HEK293 (cell line): ENCODE data around the gene CD59.

ENCODE experiments used
- IKZF3 ChIP-seq: fragments of 450-650 bp; IDR thresholded peaks from 2 replicates; pipeline ENCODE4 v1.5.0; 2018; ENCODE audit warnings: missing biosample characterization, mild to moderate bottlenecking, missing genetic modification characterization, moderate library complexity
- INSM2 ChIP-seq: fragments of 450-650 bp; formaldehyde crosslinking; IDR thresholded peaks from 2 replicates; pipeline ENCODE4 v1.5.1; 2016; ENCODE audit warnings: missing biosample characterization, missing genetic modification characterization
- KLF1 ChIP-seq: fragments of 450-650 bp; formaldehyde crosslinking; IDR thresholded peaks from 2 replicates; pipeline ENCODE4 v1.5.1; 2016; ENCODE audit warnings: missing biosample characterization, missing genetic modification characterization
- PRDM1 ChIP-seq: fragments of 450-650 bp; formaldehyde crosslinking; IDR thresholded peaks from 2 replicates; pipeline ENCODE4; 2016; ENCODE audit warnings: missing biosample characterization, missing genetic modification characterization
- SP2 ChIP-seq: fragments of 450-650 bp; formaldehyde crosslinking; IDR thresholded peaks from 2 replicates; pipeline ENCODE4 v1.5.1; 2016; ENCODE audit warnings: missing biosample characterization, missing genetic modification characterization
- TCF7L2 ChIP-seq: IDR thresholded peaks from 2 replicates; pipeline ENCODE4 v1.6.1; 2011; ENCODE audit warnings: low read depth, mild to moderate bottlenecking, inconsistent platforms, low read length, moderate library complexity, borderline replicate concordance
- YY1 ChIP-seq: fragments of 450-650 bp; formaldehyde crosslinking; IDR thresholded peaks from 2 replicates; pipeline ENCODE4 v1.5.1; 2018; ENCODE audit warnings: missing biosample characterization, missing genetic modification characterization
- ZBTB17 ChIP-seq: fragments of 450-650 bp; formaldehyde crosslinking; IDR thresholded peaks from 2 replicates; pipeline ENCODE4 v1.5.1; 2016; ENCODE audit warnings: missing biosample characterization, missing genetic modification characterization
- ZIC2 ChIP-seq: fragments of 450-650 bp; formaldehyde crosslinking; IDR thresholded peaks from 2 replicates; pipeline ENCODE4 v1.5.1; 2016; ENCODE audit warnings: missing biosample characterization, missing genetic modification characterization
- ZNF155 ChIP-seq: fragments of 450-650 bp; formaldehyde crosslinking; IDR thresholded peaks from 2 replicates; pipeline ENCODE4 v1.5.1; 2016; ENCODE audit warnings: missing biosample characterization, missing genetic modification characterization
- ZNF16 ChIP-seq: fragments of 450-650 bp; formaldehyde crosslinking; IDR thresholded peaks from 2 replicates; pipeline ENCODE4 v1.5.1; 2016; ENCODE audit warnings: low read depth, missing biosample characterization, missing genetic modification characterization
- ZNF174 ChIP-seq: fragments of 450-650 bp; formaldehyde crosslinking; IDR thresholded peaks from 2 replicates; pipeline ENCODE4 v1.5.0; 2017; ENCODE audit warnings: missing biosample characterization, mild to moderate bottlenecking, missing genetic modification characterization
- ZNF221 ChIP-seq: fragments of 450-650 bp; formaldehyde crosslinking; IDR thresholded peaks from 2 replicates; pipeline ENCODE4 v1.5.1; 2017; ENCODE audit warnings: missing biosample characterization, missing genetic modification characterization, borderline replicate concordance
- ZNF223 ChIP-seq: fragments of 450-650 bp; formaldehyde crosslinking; IDR thresholded peaks from 2 replicates; pipeline ENCODE4 v1.5.1; 2016; ENCODE audit warnings: missing biosample characterization, missing genetic modification characterization
- ZNF311 ChIP-seq: fragments of 450-650 bp; formaldehyde crosslinking; IDR thresholded peaks from 2 replicates; pipeline ENCODE4 v1.5.1; 2017; ENCODE audit warnings: missing biosample characterization, missing genetic modification characterization, borderline replicate concordance
- ZNF335 ChIP-seq: fragments of 450-650 bp; formaldehyde crosslinking; conservative IDR thresholded peaks from 2 replicates; pipeline ENCODE4 v1.5.1; 2016; ENCODE audit warnings: missing biosample characterization, missing genetic modification characterization
- ZNF362 ChIP-seq: fragments of 450-650 bp; formaldehyde crosslinking; IDR thresholded peaks from 2 replicates; pipeline ENCODE4 v1.5.1; 2016; ENCODE audit warnings: missing biosample characterization, missing genetic modification characterization
- ZNF521 ChIP-seq: fragments of 450-650 bp; formaldehyde crosslinking; IDR thresholded peaks from 2 replicates; pipeline ENCODE4 v1.5.1; 2017; ENCODE audit warnings: missing biosample characterization, mild to moderate bottlenecking, missing genetic modification characterization
- ZNF560 ChIP-seq: fragments of 450-650 bp; formaldehyde crosslinking; IDR thresholded peaks from 2 replicates; pipeline ENCODE4 v1.5.1; 2017; ENCODE audit warnings: missing biosample characterization, missing genetic modification characterization, borderline replicate concordance
- ZNF571 ChIP-seq: fragments of 450-650 bp; formaldehyde crosslinking; IDR thresholded peaks from 2 replicates; pipeline ENCODE4 v1.5.0; 2017; ENCODE audit warnings: missing biosample characterization, missing genetic modification characterization
- ZNF664 ChIP-seq: fragments of 450-650 bp; formaldehyde crosslinking; IDR thresholded peaks from 2 replicates; pipeline ENCODE4 v1.5.1; 2016; ENCODE audit warnings: missing biosample characterization, missing genetic modification characterization
- ZNF830 ChIP-seq: fragments of 450-650 bp; IDR thresholded peaks from 2 replicates; pipeline ENCODE4 v1.5.0; 2018; ENCODE audit warnings: missing biosample characterization, missing genetic modification characterization, low read depth, mild to moderate bottlenecking, moderate library complexity
- ZNF843 ChIP-seq: fragments of 450-650 bp; formaldehyde crosslinking; IDR thresholded peaks from 2 replicates; pipeline ENCODE4 v1.5.1; 2016; ENCODE audit warnings: missing biosample characterization, missing genetic modification characterization
- TF ChIP-seq, protein P1 (sequence below): fragments of 450-650 bp; formaldehyde crosslinking; IDR thresholded peaks from 2 replicates; pipeline ENCODE4 v1.5.1; 2016; ENCODE audit warnings: missing biosample characterization, missing genetic modification characterization
- TF ChIP-seq, protein P2 (sequence below): fragments of 450-650 bp; formaldehyde crosslinking; IDR thresholded peaks from 2 replicates; pipeline ENCODE4 v1.5.1; 2017; ENCODE audit warnings: missing biosample characterization, missing genetic modification characterization
- TF ChIP-seq, protein P3 (sequence below): fragments of 450-650 bp; formaldehyde crosslinking; IDR thresholded peaks from 2 replicates; pipeline ENCODE4 v1.5.1; 2016; ENCODE audit warnings: missing biosample characterization, missing genetic modification characterization, borderline replicate concordance
- TF ChIP-seq, protein P4 (sequence below): fragments of 450-650 bp; formaldehyde crosslinking; IDR thresholded peaks from 2 replicates; pipeline ENCODE4 v1.5.1; 2016; ENCODE audit warnings: missing biosample characterization, missing genetic modification characterization

Gene CD59

DNA sequence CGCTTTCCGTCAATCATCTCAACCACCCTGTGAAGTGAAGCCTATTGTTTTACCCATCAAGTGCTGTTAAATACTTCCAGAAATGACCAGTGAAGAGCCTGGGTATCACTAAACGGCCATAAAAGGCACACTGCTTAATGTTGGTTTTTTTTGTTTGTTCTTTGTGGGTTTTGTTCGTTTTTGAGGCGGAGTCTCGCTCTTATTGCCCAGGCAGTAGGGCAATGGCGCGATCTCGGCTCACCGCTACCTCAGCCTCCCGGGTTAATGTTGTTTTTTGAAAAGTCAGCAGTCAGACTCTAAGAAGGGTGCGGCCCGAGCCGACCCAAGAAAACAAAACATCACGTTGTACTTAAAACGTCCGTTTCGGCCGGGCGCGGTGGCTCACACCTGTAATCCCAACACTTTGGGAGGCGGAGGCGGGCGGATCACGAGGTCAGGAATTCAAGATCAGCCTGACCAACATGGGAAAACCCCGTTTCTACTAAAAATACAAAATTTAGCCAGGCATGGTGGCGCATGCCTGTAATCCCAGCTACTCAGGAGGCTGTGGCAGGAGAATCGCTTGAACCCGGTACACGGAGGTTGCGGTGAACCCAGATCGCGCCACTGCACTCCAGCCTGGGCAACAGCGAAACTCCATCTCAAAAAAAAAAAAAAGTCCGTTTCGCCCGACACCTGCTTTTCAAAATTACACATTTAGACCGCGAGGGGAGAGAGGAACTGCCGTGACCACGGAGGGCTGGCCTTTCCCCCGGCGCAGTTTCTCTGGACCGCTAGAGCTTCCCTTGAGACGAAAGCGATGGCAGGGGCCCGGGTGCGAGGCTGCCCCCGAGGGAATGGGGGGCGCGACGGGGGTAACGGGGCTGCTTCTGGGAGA, 714 bp downstream of the CD59 start (continued):
- TF ChIP-seq, protein P1, sequence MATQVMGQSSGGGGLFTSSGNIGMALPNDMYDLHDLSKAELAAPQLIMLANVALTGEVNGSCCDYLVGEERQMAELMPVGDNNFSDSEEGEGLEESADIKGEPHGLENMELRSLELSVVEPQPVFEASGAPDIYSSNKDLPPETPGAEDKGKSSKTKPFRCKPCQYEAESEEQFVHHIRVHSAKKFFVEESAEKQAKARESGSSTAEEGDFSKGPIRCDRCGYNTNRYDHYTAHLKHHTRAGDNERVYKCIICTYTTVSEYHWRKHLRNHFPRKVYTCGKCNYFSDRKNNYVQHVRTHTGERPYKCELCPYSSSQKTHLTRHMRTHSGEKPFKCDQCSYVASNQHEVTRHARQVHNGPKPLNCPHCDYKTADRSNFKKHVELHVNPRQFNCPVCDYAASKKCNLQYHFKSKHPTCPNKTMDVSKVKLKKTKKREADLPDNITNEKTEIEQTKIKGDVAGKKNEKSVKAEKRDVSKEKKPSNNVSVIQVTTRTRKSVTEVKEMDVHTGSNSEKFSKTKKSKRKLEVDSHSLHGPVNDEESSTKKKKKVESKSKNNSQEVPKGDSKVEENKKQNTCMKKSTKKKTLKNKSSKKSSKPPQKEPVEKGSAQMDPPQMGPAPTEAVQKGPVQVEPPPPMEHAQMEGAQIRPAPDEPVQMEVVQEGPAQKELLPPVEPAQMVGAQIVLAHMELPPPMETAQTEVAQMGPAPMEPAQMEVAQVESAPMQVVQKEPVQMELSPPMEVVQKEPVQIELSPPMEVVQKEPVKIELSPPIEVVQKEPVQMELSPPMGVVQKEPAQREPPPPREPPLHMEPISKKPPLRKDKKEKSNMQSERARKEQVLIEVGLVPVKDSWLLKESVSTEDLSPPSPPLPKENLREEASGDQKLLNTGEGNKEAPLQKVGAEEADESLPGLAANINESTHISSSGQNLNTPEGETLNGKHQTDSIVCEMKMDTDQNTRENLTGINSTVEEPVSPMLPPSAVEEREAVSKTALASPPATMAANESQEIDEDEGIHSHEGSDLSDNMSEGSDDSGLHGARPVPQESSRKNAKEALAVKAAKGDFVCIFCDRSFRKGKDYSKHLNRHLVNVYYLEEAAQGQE = no peak
- TF ChIP-seq ZNF174 (tag by site-specific recombination) (no peak), ZNF223 (no peak), ZNF221 (no peak), ZNF362 (tag by site-specific recombination) (no peak), ZNF560 (no peak), ZNF830 (no peak), ZNF571 (tag by site-specific recombination) (no peak), ZIC2 (tag by site-specific recombination) (no peak), IKZF3 (tag by site-specific recombination) (no peak), KLF1 (peak; percentile 39), TCF7L2 (no peak), YY1 (no peak), SP2 (tag by site-specific recombination) (no peak), ZNF335 (peak; percentile 78), ZNF16 (no peak), PRDM1 (tag by site-specific recombination) (peak; percentile 59; the same call in 1 of the 2 replicates), ZNF664 (tag by site-specific recombination) (no peak), INSM2 (tag by site-specific recombination) (no peak), ZNF155 (tag by site-specific recombination) (no peak), ZNF843 (tag by site-specific recombination) (no peak), ZBTB17 (0 out of 2 replicates have a peak, but pooled peaks have one; percentile 13), ZNF521 (tag by site-specific recombination) (no peak), ZNF311 (tag by site-specific recombination) (no peak)
- TF ChIP-seq, protein P2, sequence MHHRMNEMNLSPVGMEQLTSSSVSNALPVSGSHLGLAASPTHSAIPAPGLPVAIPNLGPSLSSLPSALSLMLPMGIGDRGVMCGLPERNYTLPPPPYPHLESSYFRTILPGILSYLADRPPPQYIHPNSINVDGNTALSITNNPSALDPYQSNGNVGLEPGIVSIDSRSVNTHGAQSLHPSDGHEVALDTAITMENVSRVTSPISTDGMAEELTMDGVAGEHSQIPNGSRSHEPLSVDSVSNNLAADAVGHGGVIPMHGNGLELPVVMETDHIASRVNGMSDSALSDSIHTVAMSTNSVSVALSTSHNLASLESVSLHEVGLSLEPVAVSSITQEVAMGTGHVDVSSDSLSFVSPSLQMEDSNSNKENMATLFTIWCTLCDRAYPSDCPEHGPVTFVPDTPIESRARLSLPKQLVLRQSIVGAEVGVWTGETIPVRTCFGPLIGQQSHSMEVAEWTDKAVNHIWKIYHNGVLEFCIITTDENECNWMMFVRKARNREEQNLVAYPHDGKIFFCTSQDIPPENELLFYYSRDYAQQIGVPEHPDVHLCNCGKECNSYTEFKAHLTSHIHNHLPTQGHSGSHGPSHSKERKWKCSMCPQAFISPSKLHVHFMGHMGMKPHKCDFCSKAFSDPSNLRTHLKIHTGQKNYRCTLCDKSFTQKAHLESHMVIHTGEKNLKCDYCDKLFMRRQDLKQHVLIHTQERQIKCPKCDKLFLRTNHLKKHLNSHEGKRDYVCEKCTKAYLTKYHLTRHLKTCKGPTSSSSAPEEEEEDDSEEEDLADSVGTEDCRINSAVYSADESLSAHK (tag by site-specific recombination) = peak; percentile 73
- TF ChIP-seq, protein P3, sequence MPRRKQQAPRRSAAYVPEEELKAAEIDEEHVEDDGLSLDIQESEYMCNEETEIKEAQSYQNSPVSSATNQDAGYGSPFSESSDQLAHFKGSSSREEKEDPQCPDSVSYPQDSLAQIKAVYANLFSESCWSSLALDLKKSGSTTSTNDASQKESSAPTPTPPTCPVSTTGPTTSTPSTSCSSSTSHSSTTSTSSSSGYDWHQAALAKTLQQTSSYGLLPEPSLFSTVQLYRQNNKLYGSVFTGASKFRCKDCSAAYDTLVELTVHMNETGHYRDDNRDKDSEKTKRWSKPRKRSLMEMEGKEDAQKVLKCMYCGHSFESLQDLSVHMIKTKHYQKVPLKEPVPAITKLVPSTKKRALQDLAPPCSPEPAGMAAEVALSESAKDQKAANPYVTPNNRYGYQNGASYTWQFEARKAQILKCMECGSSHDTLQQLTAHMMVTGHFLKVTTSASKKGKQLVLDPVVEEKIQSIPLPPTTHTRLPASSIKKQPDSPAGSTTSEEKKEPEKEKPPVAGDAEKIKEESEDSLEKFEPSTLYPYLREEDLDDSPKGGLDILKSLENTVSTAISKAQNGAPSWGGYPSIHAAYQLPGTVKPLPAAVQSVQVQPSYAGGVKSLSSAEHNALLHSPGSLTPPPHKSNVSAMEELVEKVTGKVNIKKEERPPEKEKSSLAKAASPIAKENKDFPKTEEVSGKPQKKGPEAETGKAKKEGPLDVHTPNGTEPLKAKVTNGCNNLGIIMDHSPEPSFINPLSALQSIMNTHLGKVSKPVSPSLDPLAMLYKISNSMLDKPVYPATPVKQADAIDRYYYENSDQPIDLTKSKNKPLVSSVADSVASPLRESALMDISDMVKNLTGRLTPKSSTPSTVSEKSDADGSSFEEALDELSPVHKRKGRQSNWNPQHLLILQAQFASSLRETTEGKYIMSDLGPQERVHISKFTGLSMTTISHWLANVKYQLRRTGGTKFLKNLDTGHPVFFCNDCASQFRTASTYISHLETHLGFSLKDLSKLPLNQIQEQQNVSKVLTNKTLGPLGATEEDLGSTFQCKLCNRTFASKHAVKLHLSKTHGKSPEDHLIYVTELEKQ = no peak
- TF ChIP-seq, protein P4, sequence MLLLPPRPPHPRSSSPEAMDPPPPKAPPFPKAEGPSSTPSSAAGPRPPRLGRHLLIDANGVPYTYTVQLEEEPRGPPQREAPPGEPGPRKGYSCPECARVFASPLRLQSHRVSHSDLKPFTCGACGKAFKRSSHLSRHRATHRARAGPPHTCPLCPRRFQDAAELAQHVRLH (tag by site-specific recombination) = no peak
